COR-L47 (cell line): Measurements from ENCODE around the gene RRP12.
"Not testable (repeated sequence)": the region's sequence is repeated elsewhere in the genome, so short reads cannot be mapped to it uniquely, and the experiment has no call there.

Source experiments
- DNase-seq: peaks from one replicate; lab custom pipeline; 2025; lab: John Stamatoyannopoulos, UW

RRP12 gene

GRCh38 chr10:97367126-97367649, 34.0 kb downstream of the RRP12 start:
- no peak for DNase-seq

- no peak for DNase-seq
Measured at GRCh38 chr10:97366572-97366971, 34.6 kb downstream of the RRP12 start.

- DNase-seq = no peak
Measured at GRCh38 chr10:97365761-97366351, 35.3 kb downstream of the RRP12 start.

- DNase-seq = no peak
Measured at GRCh38 chr10:97363071-97363470, 38.1 kb downstream of the RRP12 start.

GRCh38 chr10:97362310-97363033, 38.7 kb downstream of the RRP12 start:
- DNase-seq = no peak

GRCh38 chr10:97361537-97361901, 39.6 kb downstream of the RRP12 start:
- no peak for DNase-seq

GRCh38 chr10:97360705-97361536, 40.2 kb downstream of the RRP12 start:
- DNase-seq = no peak

GRCh38 chr10:97358781-97359180, 42.4 kb downstream of the RRP12 start:
- DNase-seq = no peak

- no peak for DNase-seq
Measured at GRCh38 chr10:97358349-97358748, 42.8 kb downstream of the RRP12 start.

GRCh38 chr10:97356918-97357317, 44.2 kb downstream of the RRP12 start:
- no peak for DNase-seq

- no peak for DNase-seq
Measured at GRCh38 chr10:97356318-97356914, 44.7 kb downstream of the RRP12 start.

- no peak for DNase-seq
Measured at GRCh38 chr10:97355571-97355975, 45.6 kb downstream of the RRP12 start.

GRCh38 chr10:97353945-97354344, 47.2 kb downstream of the RRP12 start:
- DNase-seq = no peak

GRCh38 chr10:97349752-97350513, 51.2 kb downstream of the RRP12 start:
- no peak for DNase-seq

GRCh38 chr10:97347317-97347716, 53.8 kb downstream of the RRP12 start:
- no peak for DNase-seq

GRCh38 chr10:97343664-97344063, 57.5 kb downstream of the RRP12 start:
- DNase-seq = not testable (repeated sequence)

- DNase-seq = no peak
Measured at GRCh38 chr10:97341416-97341815, 59.7 kb downstream of the RRP12 start.

GRCh38 chr10:97338041-97338440, 63.1 kb downstream of the RRP12 start:
- no peak for DNase-seq

GRCh38 chr10:97336942-97337831, 64.0 kb downstream of the RRP12 start:
- peak; percentile 48 for DNase-seq

- DNase-seq = no peak
Measured at GRCh38 chr10:97336446-97336845, 64.7 kb downstream of the RRP12 start.

- no peak for DNase-seq
Measured at GRCh38 chr10:97336006-97336405, 65.1 kb downstream of the RRP12 start.
